22Rv1 (cell line): ENCODE results near the gene CST9.

Experiments
- ZFX ChIP-seq: fragments of 450-650 bp; IDR thresholded peaks from 2 replicates; pipeline ENCODE4 v1.6.1; 2017; ENCODE audit warnings: antibody characterized with exemption, borderline replicate concordance
- TF ChIP-seq, protein P1 (sequence below): fragments of 450-650 bp; IDR thresholded peaks from 2 replicates; pipeline ENCODE4 v1.5.1; 2017; ENCODE audit warnings: mild to moderate bottlenecking

DNA sequence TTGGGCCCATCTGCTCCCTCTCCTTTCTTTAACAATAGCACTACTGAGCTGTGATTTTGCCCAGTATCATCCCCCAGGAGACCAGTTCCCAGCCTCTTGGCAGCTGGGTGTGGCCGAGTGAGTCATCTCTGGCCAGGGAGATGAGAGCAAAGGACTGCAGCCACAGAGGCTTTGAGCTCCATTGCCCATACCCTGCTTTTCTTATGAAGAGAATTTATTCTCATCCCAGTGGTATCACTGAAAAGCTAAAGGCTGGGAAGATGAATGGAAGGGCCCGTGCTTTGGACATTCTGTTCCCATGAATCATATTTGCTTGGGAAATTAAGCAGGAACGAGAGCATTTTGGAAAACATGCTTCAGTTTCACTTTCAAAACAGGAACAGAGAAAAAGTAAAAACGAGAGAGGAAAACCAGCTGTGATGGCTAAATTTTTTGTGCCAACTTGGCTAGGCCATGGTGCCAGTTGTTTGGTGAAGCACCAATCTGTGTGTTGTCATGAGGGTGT is 17.2 kb upstream of the CST9 start:
- TF ChIP-seq, protein P1, sequence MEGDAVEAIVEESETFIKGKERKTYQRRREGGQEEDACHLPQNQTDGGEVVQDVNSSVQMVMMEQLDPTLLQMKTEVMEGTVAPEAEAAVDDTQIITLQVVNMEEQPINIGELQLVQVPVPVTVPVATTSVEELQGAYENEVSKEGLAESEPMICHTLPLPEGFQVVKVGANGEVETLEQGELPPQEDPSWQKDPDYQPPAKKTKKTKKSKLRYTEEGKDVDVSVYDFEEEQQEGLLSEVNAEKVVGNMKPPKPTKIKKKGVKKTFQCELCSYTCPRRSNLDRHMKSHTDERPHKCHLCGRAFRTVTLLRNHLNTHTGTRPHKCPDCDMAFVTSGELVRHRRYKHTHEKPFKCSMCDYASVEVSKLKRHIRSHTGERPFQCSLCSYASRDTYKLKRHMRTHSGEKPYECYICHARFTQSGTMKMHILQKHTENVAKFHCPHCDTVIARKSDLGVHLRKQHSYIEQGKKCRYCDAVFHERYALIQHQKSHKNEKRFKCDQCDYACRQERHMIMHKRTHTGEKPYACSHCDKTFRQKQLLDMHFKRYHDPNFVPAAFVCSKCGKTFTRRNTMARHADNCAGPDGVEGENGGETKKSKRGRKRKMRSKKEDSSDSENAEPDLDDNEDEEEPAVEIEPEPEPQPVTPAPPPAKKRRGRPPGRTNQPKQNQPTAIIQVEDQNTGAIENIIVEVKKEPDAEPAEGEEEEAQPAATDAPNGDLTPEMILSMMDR, result no peak
- no peak for TF ChIP-seq ZFX
